ENCODE data around the gene TOMM20. TPM values are rescaled to one million over a fixed set of nuclear protein-coding genes. Genes with fewer than 3 reads are reported as not detected.
A peak's percentile ranks its signal among the peaks of the same experiment; 100 is the strongest.

TOMM20 gene
- total RNA-seq, 1 donor from 2014 or later = 100 TPM

- Mint-ChIP-seq H3K4me1 (ENCODE audit: unreplicated experiment) (peaks cover 44% of the 10 kb centered on the region), H3K36me3 (ENCODE audit: unreplicated experiment) (no peaks in the 10 kb centered on the region), H3K27me3 (ENCODE audit: unreplicated experiment) (no peaks in the 10 kb centered on the region), H3K4me3 (ENCODE audit: unreplicated experiment) (no peak overlapping the region), H3K27ac (ENCODE audit: unreplicated experiment) (peak overlapping the region; percentile 24), H3K9me3 (ENCODE audit: unreplicated experiment) (no peaks in the 10 kb centered on the region)
- no peak for TF ChIP-seq CTCF (IDR thresholded peaks at IDR 0.05)
- no peak for DNase-seq (ENCODE audit: extremely low spot score, unreplicated experiment)
Measured at GRCh38 chr1:235079443-235080296, 49.0 kb downstream of the TOMM20 start.

GRCh38 chr1:235078480-235079381 lies 49.9 kb downstream of the TOMM20 start:
- TF ChIP-seq CTCF (IDR thresholded peaks at IDR 0.05) = no peak
- H3K4me3 Mint-ChIP-seq (ENCODE audit: unreplicated experiment) = no peak overlapping the region
- no peak overlapping the region for H3K27ac Mint-ChIP-seq (ENCODE audit: unreplicated experiment)
- no peaks in the 10 kb centered on the region for H3K9me3 Mint-ChIP-seq (ENCODE audit: unreplicated experiment)
- H3K4me1 Mint-ChIP-seq (ENCODE audit: unreplicated experiment) = peaks cover 44% of the 10 kb centered on the region
- H3K27me3 Mint-ChIP-seq (ENCODE audit: unreplicated experiment) = no peaks in the 10 kb centered on the region
- H3K36me3 Mint-ChIP-seq (ENCODE audit: unreplicated experiment) = no peaks in the 10 kb centered on the region
- no peak for DNase-seq (ENCODE audit: extremely low spot score, unreplicated experiment)

GRCh38 chr1:235077571-235078479 lies 50.8 kb downstream of the TOMM20 start:
- Mint-ChIP-seq H3K36me3 (ENCODE audit: unreplicated experiment) (no peaks in the 10 kb centered on the region), H3K27ac (ENCODE audit: unreplicated experiment) (no peak overlapping the region), H3K27me3 (ENCODE audit: unreplicated experiment) (no peaks in the 10 kb centered on the region), H3K4me3 (ENCODE audit: unreplicated experiment) (no peak overlapping the region), H3K9me3 (ENCODE audit: unreplicated experiment) (no peaks in the 10 kb centered on the region), H3K4me1 (ENCODE audit: unreplicated experiment) (peaks cover 35% of the 10 kb centered on the region)
- TF ChIP-seq CTCF (IDR thresholded peaks at IDR 0.05) = no peak
- DNase-seq (ENCODE audit: extremely low spot score, unreplicated experiment) = no peak

GRCh38 chr1:235077163-235077540 lies 51.5 kb downstream of the TOMM20 start:
- Mint-ChIP-seq H3K4me1 (ENCODE audit: unreplicated experiment) (peaks cover 35% of the 10 kb centered on the region), H3K36me3 (ENCODE audit: unreplicated experiment) (no peaks in the 10 kb centered on the region), H3K4me3 (ENCODE audit: unreplicated experiment) (no peak overlapping the region), H3K9me3 (ENCODE audit: unreplicated experiment) (no peaks in the 10 kb centered on the region), H3K27ac (ENCODE audit: unreplicated experiment) (no peak overlapping the region), H3K27me3 (ENCODE audit: unreplicated experiment) (no peaks in the 10 kb centered on the region)
- no peak for TF ChIP-seq CTCF (IDR thresholded peaks at IDR 0.05)
- DNase-seq (ENCODE audit: extremely low spot score, unreplicated experiment) = no peak
